AG10803 (cell line): ENCODE results near the gene B3GAT1.

Source experiments
- DNase-seq: peaks from one replicate; pipeline ENCODE4 v3.0.0; 2010; ENCODE audit warnings: low read depth
- H3K4me3 ChIP-seq: 2 replicates; pipeline ENCODE4 v1.5.1; 2011; ENCODE audit warnings: mild to moderate bottlenecking, low read length, control low read depth
- CTCF ChIP-seq: conservative IDR thresholded peaks from 2 replicates; pipeline ENCODE4 v1.5.1; 2011; ENCODE audit warnings: mild to moderate bottlenecking, low read length, control low read depth, inconsistent platforms

Gene B3GAT1

GRCh38 chr11:134407321-134407828, 4.7 kb downstream of the B3GAT1 start:
- no peak overlapping the region for H3K4me3 ChIP-seq
- no peak for TF ChIP-seq CTCF
- DNase-seq, result no peak

- no peak for DNase-seq
- H3K4me3 ChIP-seq, result no peak overlapping the region
- TF ChIP-seq CTCF, result no peak
Measured at GRCh38 chr11:134406264-134407185, 5.5 kb downstream of the B3GAT1 start.

GRCh38 chr11:134405841-134406240, 6.2 kb downstream of the B3GAT1 start:
- no peak overlapping the region for H3K4me3 ChIP-seq
- no peak for TF ChIP-seq CTCF
- no peak for DNase-seq

GRCh38 chr11:134405436-134405835, 6.6 kb downstream of the B3GAT1 start:
- H3K4me3 ChIP-seq, result no peak overlapping the region
- no peak for TF ChIP-seq CTCF
- DNase-seq, result no peak

- TF ChIP-seq CTCF, result no peak
- DNase-seq, result no peak
- H3K4me3 ChIP-seq, result no peak overlapping the region
Measured at GRCh38 chr11:134404575-134405341, 7.3 kb downstream of the B3GAT1 start.

- DNase-seq, result no peak
- no peak for TF ChIP-seq CTCF
- no peak overlapping the region for H3K4me3 ChIP-seq
Measured at GRCh38 chr11:134402910-134403309, 9.1 kb downstream of the B3GAT1 start.
